ENCODE measurements around the gene DENND6B. TPM values are rescaled to one million over a fixed set of nuclear protein-coding genes. Genes with fewer than 3 reads are reported as not detected.

DENND6B gene
- total RNA-seq, 5 donors from 2014 or later (not counting 1 experiment from before 2014, with no cell fraction given): 2.1 to 5.0 (median 3.5) TPM

DNA sequence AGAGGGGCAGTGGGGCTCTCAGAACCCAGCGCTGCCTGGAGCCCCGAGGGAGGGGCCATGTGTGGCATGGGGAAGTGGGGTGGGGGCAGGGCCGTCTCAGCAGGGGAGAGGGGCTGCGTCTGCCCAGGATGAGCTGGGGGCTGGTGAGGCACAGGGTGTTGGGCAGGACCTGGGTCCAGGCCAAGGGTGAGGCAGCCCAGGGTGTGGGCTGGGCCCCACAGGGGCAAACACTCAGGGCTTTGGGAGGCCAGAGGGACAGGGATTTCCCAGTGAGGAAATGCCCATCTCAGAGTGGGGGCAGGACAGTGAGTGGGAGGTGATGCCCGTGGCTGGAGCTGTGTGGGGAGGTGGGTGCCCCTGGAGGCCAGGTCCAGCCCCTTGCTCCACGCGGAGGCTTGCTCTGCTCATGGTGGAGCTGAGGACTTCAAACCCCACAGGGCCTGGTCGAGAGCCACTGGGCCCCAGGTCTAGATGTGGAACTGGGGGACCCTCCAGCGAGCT lies 24.7 kb downstream of the DENND6B start:
- peaks cover 0 to 78% of the 10 kb centered on the region in 2 experiments for H3K27me3 ChIP-seq (replicated peaks in 1 of 2; ENCODE audit: control insufficient read depth in 2 of 2, extremely low read depth in 1 of 2, insufficient read depth in 2 of 2, low read length in 1 of 2)
- no peak overlapping the region for H3K4me3 Mint-ChIP-seq
- ATAC-seq (replicated peaks in 1 of 4) (no peak), DNase-seq (no peak)
- H3K27me3 Mint-ChIP-seq: peaks cover 14 to 32% of the 10 kb centered on the region in 2 donors
- ChIA-PET POLR2A (no interaction called here), CTCF (no interaction called here)
- WGBS (ENCODE audit: insufficient coverage): 50% methylated on average over 5 of the region's 9 CpGs
- no peaks in the 10 kb centered on the region for H3K36me3 ChIP-seq (ENCODE audit: control insufficient read depth in 2 of 2, extremely low read depth in 1 of 2, insufficient read depth in 1 of 2, low read length in 1 of 2)
- no peak overlapping the region for H3K27ac ChIP-seq (ENCODE audit: low read length)
- no peaks in the 10 kb centered on the region for H3K9me3 Mint-ChIP-seq
- H3K27ac Mint-ChIP-seq: no peak overlapping the region
- H3K4me1 ChIP-seq (ENCODE audit: control insufficient read depth in 1 of 2, extremely low read depth in 1 of 2, insufficient read depth in 2 of 2, low read length in 2 of 2): peaks cover 0 to 13% of the 10 kb centered on the region in 2 experiments
- no peaks in the 10 kb centered on the region for H3K36me3 Mint-ChIP-seq
- no peak overlapping the region for H3K4me3 ChIP-seq (ENCODE audit: control insufficient read depth in 1 of 2, extremely low read depth in 1 of 2, low read length in 1 of 2)
- no peaks in the 10 kb centered on the region for H3K9me3 ChIP-seq
- peaks cover 0 to 8% (median 6%) of the 10 kb centered on the region in 3 donors for H3K4me1 Mint-ChIP-seq

DNA sequence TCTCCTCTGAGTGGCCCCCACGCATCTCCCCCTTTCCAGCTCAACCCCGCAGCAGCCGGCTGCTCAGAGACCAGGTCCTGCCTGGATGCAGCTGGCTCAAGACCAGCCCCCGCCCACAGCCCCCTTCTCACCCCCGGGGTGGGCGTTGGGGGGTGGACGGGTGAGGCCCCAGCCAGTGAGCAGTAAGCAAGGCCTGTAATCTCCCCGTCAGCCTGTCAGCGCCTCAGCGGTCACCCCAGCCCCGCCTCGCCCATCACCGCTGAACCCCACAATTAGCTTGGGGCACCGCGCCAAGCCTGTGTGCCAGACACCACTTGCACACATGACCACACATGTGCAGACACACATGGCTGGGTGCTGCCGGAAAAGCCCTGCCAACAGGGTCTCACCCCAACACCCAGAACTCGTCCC lies 25.2 kb downstream of the DENND6B start:
- Mint-ChIP-seq H3K9me3 (no peaks in the 10 kb centered on the region), H3K4me1 (peaks cover 0 to 8% (median 6%) of the 10 kb centered on the region in 3 donors), H3K36me3 (no peaks in the 10 kb centered on the region), H3K4me3 (no peak overlapping the region), H3K27ac (no peak overlapping the region), H3K27me3 (peaks cover 14 to 32% of the 10 kb centered on the region in 2 donors)
- Histone ChIP-seq H3K9me3 (no peaks in the 10 kb centered on the region), H3K4me3 (ENCODE audit: control insufficient read depth in 1 of 2, extremely low read depth in 1 of 2, low read length in 1 of 2) (no peak overlapping the region), H3K36me3 (ENCODE audit: control insufficient read depth in 2 of 2, extremely low read depth in 1 of 2, insufficient read depth in 1 of 2, low read length in 1 of 2) (no peaks in the 10 kb centered on the region), H3K27me3 (replicated peaks in 1 of 2; ENCODE audit: control insufficient read depth in 2 of 2, extremely low read depth in 1 of 2, insufficient read depth in 2 of 2, low read length in 1 of 2) (peaks cover 0 to 76% of the 10 kb centered on the region in 2 experiments), H3K27ac (ENCODE audit: low read length) (no peak overlapping the region), H3K4me1 (ENCODE audit: control insufficient read depth in 1 of 2, extremely low read depth in 1 of 2, insufficient read depth in 2 of 2, low read length in 2 of 2) (peaks cover 0 to 8% of the 10 kb centered on the region in 2 experiments)
- no peak for ATAC-seq (replicated peaks in 1 of 4)
- DNase-seq: no peak
- 84% methylated on average over 16 of the region's 17 CpGs for WGBS (ENCODE audit: insufficient coverage)
- CTCF ChIA-PET: no interaction called here
- POLR2A ChIA-PET: no interaction called here

DNA sequence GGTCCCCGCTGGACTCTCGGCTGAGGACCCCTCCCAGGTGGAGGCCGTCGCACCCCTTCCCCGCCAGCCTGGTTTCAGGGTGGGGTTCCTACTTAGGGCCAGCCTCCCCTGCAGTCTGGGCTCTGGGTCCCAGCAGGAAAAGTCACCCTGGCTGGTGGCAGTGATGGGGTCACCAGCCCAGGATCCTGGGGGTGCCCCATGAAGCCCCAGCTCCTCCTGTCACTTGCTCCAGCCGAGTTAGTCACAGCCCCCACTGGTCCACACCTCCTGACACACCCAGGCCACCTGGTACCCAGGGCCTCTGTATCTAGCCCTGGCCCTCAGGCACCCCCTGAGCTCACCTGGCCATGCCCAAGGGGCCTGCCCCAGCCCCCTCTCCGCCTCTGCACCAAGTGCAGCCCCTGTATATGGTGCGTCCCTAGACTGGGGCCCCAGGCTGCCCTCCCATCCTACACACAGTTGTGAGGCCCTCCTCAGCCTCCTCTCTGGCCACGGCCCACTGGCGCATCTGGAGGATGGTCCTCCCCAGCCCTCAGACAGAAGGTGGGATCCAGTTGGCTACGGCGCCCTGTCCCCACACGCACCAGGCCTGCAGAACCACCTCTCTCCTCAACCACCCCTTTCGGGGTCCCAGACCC lies 26.1 kb downstream of the DENND6B start:
- ChIA-PET CTCF (interaction anchor here in 1 of 2 donors (0.5 kb wide), 1 partner anchor 192 kb away, joined by 3 read pairs; no protein-coding TSS in a partner anchor), POLR2A (no interaction called here)
- Mint-ChIP-seq H3K4me1 (peaks cover 0 to 2% (median 0%) of the 10 kb centered on the region in 3 donors), H3K4me3 (no peak overlapping the region), H3K9me3 (no peaks in the 10 kb centered on the region), H3K27me3 (peaks cover 9 to 25% of the 10 kb centered on the region in 2 donors), H3K36me3 (no peaks in the 10 kb centered on the region), H3K27ac (no peak overlapping the region)
- H3K9me3 ChIP-seq: no peaks in the 10 kb centered on the region
- no peak overlapping the region for H3K4me3 ChIP-seq (ENCODE audit: control insufficient read depth in 1 of 2, extremely low read depth in 1 of 2, low read length in 1 of 2)
- no peak overlapping the region for H3K27ac ChIP-seq (ENCODE audit: low read length)
- DNase-seq (no peak), ATAC-seq (replicated peaks in 1 of 4) (no peak)
- no peaks in the 10 kb centered on the region for H3K36me3 ChIP-seq (ENCODE audit: control insufficient read depth in 2 of 2, extremely low read depth in 1 of 2, insufficient read depth in 1 of 2, low read length in 1 of 2)
- H3K27me3 ChIP-seq (replicated peaks in 1 of 2; ENCODE audit: control insufficient read depth in 2 of 2, extremely low read depth in 1 of 2, insufficient read depth in 2 of 2, low read length in 1 of 2): peaks cover 0 to 68% of the 10 kb centered on the region in 2 experiments
- WGBS (ENCODE audit: insufficient coverage): 94% methylated on average over 13 of the region's 14 CpGs
- no peaks in the 10 kb centered on the region for H3K4me1 ChIP-seq (ENCODE audit: control insufficient read depth in 1 of 2, extremely low read depth in 1 of 2, insufficient read depth in 2 of 2, low read length in 2 of 2)

DNA sequence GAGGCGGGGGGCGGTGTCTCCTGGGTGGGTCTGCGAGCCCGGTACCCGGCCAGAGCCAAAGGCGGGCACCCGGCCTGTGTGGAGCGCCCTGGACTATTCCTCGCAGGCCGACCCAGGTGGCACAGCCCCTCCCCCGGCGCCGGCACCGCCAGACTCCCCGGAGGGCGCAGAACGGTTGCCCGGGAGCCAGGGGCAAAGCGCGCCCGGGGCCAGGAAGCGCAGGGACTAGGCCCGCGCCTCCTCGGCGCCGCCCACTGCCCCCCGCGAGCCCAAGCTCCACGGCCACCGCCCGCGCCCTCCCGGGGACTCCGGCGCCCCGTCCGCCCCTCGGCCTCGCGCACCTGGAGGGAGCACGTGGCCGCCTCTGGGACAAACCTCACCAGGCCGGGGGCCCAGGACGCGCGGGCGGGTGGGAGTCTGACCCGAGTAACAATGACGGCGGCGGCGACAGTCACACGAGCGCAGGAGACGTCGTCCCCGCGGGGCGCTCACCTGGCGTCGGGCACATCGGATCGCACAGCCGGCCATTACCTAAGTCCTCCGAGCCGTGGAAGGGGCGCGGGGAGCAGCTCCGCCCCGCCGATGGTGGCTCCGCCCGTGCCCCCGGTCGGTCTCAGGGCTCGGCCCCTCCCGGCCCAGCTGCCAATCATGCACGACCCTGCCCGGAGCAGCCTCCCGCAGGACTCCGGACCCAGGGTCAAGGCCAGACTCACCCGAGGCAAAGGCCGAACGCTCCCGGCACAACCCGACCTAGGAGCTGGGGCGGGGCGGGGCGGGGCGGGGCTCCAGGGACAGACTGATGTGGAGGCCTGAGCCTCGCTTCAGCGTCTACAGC lies 26.8 kb downstream of the DENND6B start:
- Mint-ChIP-seq H3K4me1 (peaks cover 0 to 2% (median 0%) of the 10 kb centered on the region in 3 donors), H3K9me3 (no peaks in the 10 kb centered on the region), H3K27me3 (peaks cover 9 to 23% of the 10 kb centered on the region in 2 donors), H3K4me3 (no peak overlapping the region), H3K36me3 (no peaks in the 10 kb centered on the region), H3K27ac (no peak overlapping the region)
- Histone ChIP-seq H3K36me3 (ENCODE audit: control insufficient read depth in 2 of 2, extremely low read depth in 1 of 2, insufficient read depth in 1 of 2, low read length in 1 of 2) (no peaks in the 10 kb centered on the region), H3K4me3 (ENCODE audit: control insufficient read depth in 1 of 2, extremely low read depth in 1 of 2, low read length in 1 of 2) (no peak overlapping the region), H3K9me3 (no peaks in the 10 kb centered on the region), H3K27ac (ENCODE audit: low read length) (no peak overlapping the region), H3K27me3 (replicated peaks in 1 of 2; ENCODE audit: control insufficient read depth in 2 of 2, extremely low read depth in 1 of 2, insufficient read depth in 2 of 2, low read length in 1 of 2) (peaks cover 0 to 60% of the 10 kb centered on the region in 2 experiments), H3K4me1 (ENCODE audit: control insufficient read depth in 1 of 2, extremely low read depth in 1 of 2, insufficient read depth in 2 of 2, low read length in 2 of 2) (no peaks in the 10 kb centered on the region)
- DNase-seq (no peak), ATAC-seq (replicated peaks in 1 of 4) (no peak)
- POLR2A ChIA-PET: no interaction called here
- CTCF ChIA-PET: no interaction called here
- WGBS (ENCODE audit: insufficient coverage): 74% methylated on average over 89 of the region's 93 CpGs

DNA sequence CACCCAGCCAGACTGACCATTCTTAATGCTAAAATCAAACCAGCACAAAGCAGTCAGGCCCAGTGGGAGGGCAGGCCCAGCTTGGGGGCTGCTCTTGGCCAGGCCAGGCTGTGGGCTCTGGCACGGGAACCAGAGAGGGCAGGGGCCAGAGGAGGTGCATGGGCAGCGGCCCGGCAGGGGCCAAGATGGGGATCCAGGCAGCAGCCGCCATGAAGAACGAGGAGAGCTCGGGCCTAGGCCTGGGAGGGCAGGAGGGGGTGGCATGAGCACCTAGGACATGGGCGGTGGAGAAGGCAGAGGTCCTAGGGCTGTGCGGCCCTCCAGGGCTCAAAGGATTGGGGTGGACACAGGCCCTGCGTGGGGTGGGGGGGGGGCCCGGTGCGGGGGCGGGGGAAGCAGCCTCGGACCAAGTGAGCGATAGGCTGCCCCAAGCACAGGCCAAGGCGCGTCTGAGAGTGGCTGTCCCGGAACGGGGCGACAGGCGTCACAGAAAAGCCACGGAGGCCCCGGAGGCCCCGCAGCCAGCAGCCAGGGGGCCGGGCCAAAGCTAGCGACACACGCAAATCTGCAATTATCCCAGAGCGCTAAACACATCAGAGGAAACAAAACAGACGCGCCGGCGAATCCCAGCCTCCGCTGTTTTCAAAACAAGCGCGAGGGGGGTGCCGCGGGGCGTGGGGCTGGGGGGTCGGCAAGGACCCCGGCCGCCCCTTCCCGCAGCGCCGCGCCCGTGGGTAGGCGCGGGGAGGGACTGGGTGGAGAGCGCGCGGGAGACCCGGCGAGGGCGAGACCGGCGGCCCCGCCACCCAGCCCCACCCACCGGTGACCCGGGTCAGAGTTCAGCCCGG lies 27.7 kb downstream of the DENND6B start:
- DNase-seq (peak in 1 of 35 experiments; percentile 19), ATAC-seq (replicated peaks in 1 of 4) (no peak)
- H3K36me3 Mint-ChIP-seq: no peaks in the 10 kb centered on the region
- peak overlapping the region in 1 of 3 donors; percentile 45 for H3K4me3 Mint-ChIP-seq
- no peaks in the 10 kb centered on the region for H3K9me3 Mint-ChIP-seq
- peaks cover 9 to 24% of the 10 kb centered on the region in 2 donors for H3K27me3 Mint-ChIP-seq
- WGBS (ENCODE audit: insufficient coverage): 57% methylated on average over 39 of the region's 59 CpGs
- no peak overlapping the region for H3K4me3 ChIP-seq (ENCODE audit: control insufficient read depth in 1 of 2, extremely low read depth in 1 of 2, low read length in 1 of 2)
- CTCF ChIA-PET: no interaction called here
- no peak overlapping the region for H3K27ac ChIP-seq (ENCODE audit: low read length)
- H3K4me1 Mint-ChIP-seq: no peaks in the 10 kb centered on the region
- H3K36me3 ChIP-seq (ENCODE audit: control insufficient read depth in 2 of 2, extremely low read depth in 1 of 2, insufficient read depth in 1 of 2, low read length in 1 of 2): no peaks in the 10 kb centered on the region
- peaks cover 0 to 59% of the 10 kb centered on the region in 2 experiments for H3K27me3 ChIP-seq (replicated peaks in 1 of 2; ENCODE audit: control insufficient read depth in 2 of 2, extremely low read depth in 1 of 2, insufficient read depth in 2 of 2, low read length in 1 of 2)
- no peaks in the 10 kb centered on the region for H3K9me3 ChIP-seq
- H3K27ac Mint-ChIP-seq: no peak overlapping the region
- POLR2A ChIA-PET: no interaction called here
- H3K4me1 ChIP-seq (ENCODE audit: control insufficient read depth in 1 of 2, extremely low read depth in 1 of 2, insufficient read depth in 2 of 2, low read length in 2 of 2): peaks cover 0 to 3% of the 10 kb centered on the region in 2 experiments

DNA sequence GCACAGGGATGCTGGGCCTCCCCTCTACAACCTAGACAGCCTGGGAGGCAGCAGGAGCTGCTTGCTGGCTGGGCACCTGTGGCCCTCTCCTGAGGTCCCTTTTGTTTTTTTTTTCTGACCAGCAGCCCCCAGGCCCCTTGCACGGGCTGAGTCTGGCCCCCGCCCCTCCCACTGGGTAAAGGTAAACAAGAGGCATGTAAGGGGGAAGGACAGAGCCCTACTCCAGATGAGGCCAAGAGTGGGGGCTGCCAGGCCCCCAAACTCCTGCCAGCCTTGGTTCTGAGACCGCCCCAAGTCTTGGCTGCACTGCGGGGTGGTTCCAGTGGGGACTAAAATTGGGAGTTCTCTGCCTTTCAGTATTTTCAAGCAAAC lies 28.6 kb downstream of the DENND6B start:
- ATAC-seq (replicated peaks in 1 of 4): no peak
- 88% methylated on average over 4 of the region's 4 CpGs for WGBS (ENCODE audit: insufficient coverage)
- Histone ChIP-seq H3K36me3 (ENCODE audit: control insufficient read depth in 2 of 2, extremely low read depth in 1 of 2, insufficient read depth in 1 of 2, low read length in 1 of 2) (no peaks in the 10 kb centered on the region), H3K27me3 (replicated peaks in 1 of 2; ENCODE audit: control insufficient read depth in 2 of 2, extremely low read depth in 1 of 2, insufficient read depth in 2 of 2, low read length in 1 of 2) (peaks cover 0 to 58% of the 10 kb centered on the region in 2 experiments), H3K4me3 (ENCODE audit: control insufficient read depth in 1 of 2, extremely low read depth in 1 of 2, low read length in 1 of 2) (no peak overlapping the region), H3K27ac (ENCODE audit: low read length) (no peak overlapping the region), H3K9me3 (no peaks in the 10 kb centered on the region), H3K4me1 (ENCODE audit: control insufficient read depth in 1 of 2, extremely low read depth in 1 of 2, insufficient read depth in 2 of 2, low read length in 2 of 2) (peaks cover 0 to 8% of the 10 kb centered on the region in 2 experiments)
- ChIA-PET POLR2A (no interaction called here), CTCF (no interaction called here)
- Mint-ChIP-seq H3K36me3 (no peaks in the 10 kb centered on the region), H3K27ac (no peak overlapping the region), H3K9me3 (no peaks in the 10 kb centered on the region), H3K27me3 (peaks cover 9 to 22% of the 10 kb centered on the region in 2 donors), H3K4me1 (no peaks in the 10 kb centered on the region), H3K4me3 (peak overlapping the region in 1 of 3 donors; percentile 45)
- no peak for DNase-seq
